K562 (cell line): ENCODE results near the gene GRAMD2B. TPM values are rescaled to one million over a fixed set of nuclear protein-coding genes. Genes with fewer than 3 reads are reported as not detected.

Source experiments
- ATAC-seq: fragments of 200-7000 bp; cut with Tn5 transposase; 3 replicates; pipeline ENCODE4 v1.9.1; 2020; ENCODE audit warnings: moderate library complexity
- BruUV-seq: library from RNA; stranded (reverse); fragments of 400-500 nt; replicated peaks from 2 replicates; lab custom pipeline; 2021; lab: Mats Ljungman, UMichigan
- CTCF ChIA-PET: fragments of 300-600 bp; formaldehyde crosslinking; extraction: SDS; loops from one replicate; lab custom pipeline; 2021; ENCODE audit warnings: low intra/inter-chr PET ratio; lab: Yijun Ruan, JAX
- POLR2A ChIA-PET: fragments of 300-600, 350-650 bp; sonication (Branson Sonifier 250); formaldehyde crosslinking; extraction: SDS; loops from one replicate; lab custom pipeline; 2021; ENCODE audit warnings: antibody characterized with exemption, inconsistent platforms; lab: Yijun Ruan, JAX
- DNase-seq, 4 experiments: peaks; one replicate each; pipeline versions ENCODE4 v3.0.0 to v3.0.0-alpha.2; 2011 to 2018; ENCODE audit warnings: low spot score in 3 of 4, mixed read lengths in 3 of 4; ENCODE audit errors: extremely low read depth in 1 of 4
- FAIRE-seq: peaks from 2 replicates; lab custom pipeline; 2011; peaks lifted over from hg19 to GRCh38; lab: Jason Lieb, UNC
- H2AFZ ChIP-seq: 2 replicates; pipeline ENCODE4 v1.6.0; 2011; ENCODE audit warnings: low read depth, low read length, control low read depth, inconsistent platforms
- H3K27ac ChIP-seq: fragments of 200-600 bp; 3 replicates; pipeline ENCODE4 v1.8.0; 2011; ENCODE audit warnings: low read depth, mild to moderate bottlenecking, control low read depth, inconsistent platforms, low read length, moderate library complexity, mixed read lengths; ENCODE audit errors: extremely low read depth
- H3K27me3 ChIP-seq, 2 experiments: fragments of 300-600 bp in 1 of 2; 2 replicates in 1 of 2; 3 replicates in 1 of 2; pipeline versions ENCODE4 v1.6.0 to v1.8.0; 2011; ENCODE audit warnings: inconsistent platforms in 2 of 2, low read length in 2 of 2, mild to moderate bottlenecking in 1 of 2, mixed read lengths in 1 of 2, moderate library complexity in 1 of 2; ENCODE audit not compliant: control insufficient read depth in 2 of 2, insufficient read depth in 2 of 2
- H3K36me3 ChIP-seq: fragments of 300-600 bp; 3 replicates; pipeline ENCODE4 v1.8.0; 2011; ENCODE audit warnings: mild to moderate bottlenecking, low read length, inconsistent platforms; ENCODE audit not compliant: control insufficient read depth, insufficient read depth
- H3K4me1 ChIP-seq, 2 experiments: fragments of 200-600 bp in 1 of 2; replicated peaks in 1 of 2; 2 replicates in 1 of 2; 3 replicates in 1 of 2; pipeline versions ENCODE4 v1.5.1 to v1.8.0; 2011; ENCODE audit warnings: inconsistent platforms in 2 of 2, low read length in 2 of 2, mild to moderate bottlenecking in 1 of 2, mixed read lengths in 1 of 2, moderate library complexity in 1 of 2; ENCODE audit not compliant: control insufficient read depth in 2 of 2, insufficient read depth in 2 of 2
- H3K4me2 ChIP-seq: 2 replicates; pipeline ENCODE4 v1.6.1; 2011; ENCODE audit warnings: low read length, control low read depth, inconsistent platforms, mixed read lengths; ENCODE audit not compliant: insufficient read depth
- H3K4me3 ChIP-seq: fragments of 200-600 bp; sonication (generic), shearing (Covaris generic); 2 replicates; pipeline ENCODE4 v1.5.1; 2016; ENCODE audit warnings: control low read depth, inconsistent platforms
- H3K79me2 ChIP-seq: fragments of 200-600 bp; 3 replicates; pipeline ENCODE4 v1.8.0; 2011; ENCODE audit warnings: low read length, inconsistent platforms; ENCODE audit not compliant: control insufficient read depth, insufficient read depth
- H3K9ac ChIP-seq, 2 experiments: 2 replicates each; pipeline versions ENCODE4 v1.6.0 to v1.6.1; 2011; ENCODE audit warnings: low read depth in 2 of 2, low read length in 2 of 2, control low read depth in 1 of 2, inconsistent platforms in 1 of 2, mild to moderate bottlenecking in 1 of 2, mixed read lengths in 1 of 2; ENCODE audit not compliant: insufficient read depth in 1 of 2
- H3K9me1 ChIP-seq: one replicate; pipeline ENCODE4 v1.6.0; 2011; ENCODE audit warnings: inconsistent platforms, mild to moderate bottlenecking, low read length, moderate library complexity; ENCODE audit not compliant: control insufficient read depth, insufficient read depth
- H3K9me3 ChIP-seq: replicated peaks from 2 replicates; pipeline ENCODE4 v1.5.1; 2011; ENCODE audit warnings: low read depth, low read length, inconsistent platforms; ENCODE audit not compliant: control insufficient read depth, insufficient read depth
- H4K20me1 ChIP-seq: replicated peaks from 2 replicates; pipeline ENCODE4 v1.6.1; 2011; ENCODE audit warnings: low read length, inconsistent platforms, mixed read lengths; ENCODE audit not compliant: control insufficient read depth, insufficient read depth
- CREB3 ChIP-seq: fragments of 450-650 bp; conservative IDR thresholded peaks from 2 replicates; pipeline ENCODE4 v1.6.1; 2016; ENCODE audit warnings: missing genetic modification characterization, low read depth, mild to moderate bottlenecking, missing compliant biosample characterization, moderate library complexity
- JUN ChIP-seq, 2 experiments: sonication (generic) in 1 of 2; formaldehyde crosslinking in 1 of 2; IDR thresholded peaks; 2 replicates each; pipeline versions ENCODE4 v1.6.1 to v1.8.0; 2012 to 2022; ENCODE audit warnings: borderline replicate concordance in 2 of 2, mild to moderate bottlenecking in 2 of 2, improper control_type of control experiment in 1 of 2, low read depth in 1 of 2, low read length in 1 of 2, missing genetic modification reagents in 1 of 2
- SMAD3 ChIP-seq: fragments of 450-650 bp; formaldehyde crosslinking; conservative IDR thresholded peaks from 2 replicates; pipeline ENCODE4 v1.4.0; 2020; ENCODE audit warnings: mild to moderate bottlenecking
- TRIM25 ChIP-seq: fragments of 450-650 bp; IDR thresholded peaks from 2 replicates; pipeline ENCODE4 v1.7.0; 2016; ENCODE audit warnings: borderline replicate concordance
- ZFP1 ChIP-seq: fragments of 450-650 bp; formaldehyde crosslinking; IDR thresholded peaks from 2 replicates; pipeline ENCODE4 v1.4.0; 2020; ENCODE audit warnings: mild to moderate bottlenecking, mixed read lengths
- ZNF436 ChIP-seq: fragments of 250-450, 450-650 bp; sonication (Bioruptor Pico); formaldehyde crosslinking; IDR thresholded peaks from 2 replicates; pipeline ENCODE4 v1.7.0; 2020; ENCODE audit warnings: mild to moderate bottlenecking
- ZNF57 ChIP-seq: fragments of 450-650 bp; formaldehyde crosslinking; IDR thresholded peaks from 2 replicates; pipeline ENCODE4 v1.4.0; 2020; ENCODE audit warnings: mild to moderate bottlenecking, moderate library complexity
- ZNF609 ChIP-seq: sonication (generic); formaldehyde crosslinking; IDR thresholded peaks from 2 replicates; pipeline ENCODE4 v1.8.1; 2023; ENCODE audit warnings: missing genetic modification reagents, mild to moderate bottlenecking, borderline replicate concordance
- ZNF695 ChIP-seq: fragments of 450-650 bp; formaldehyde crosslinking; IDR thresholded peaks from 2 replicates; pipeline ENCODE4 v1.4.0; 2020; ENCODE audit warnings: mild to moderate bottlenecking, moderate library complexity
- ZSCAN32 ChIP-seq: fragments of 450-650 bp; formaldehyde crosslinking; IDR thresholded peaks from 2 replicates; pipeline ENCODE4 v1.4.0; 2020; ENCODE audit warnings: mild to moderate bottlenecking, moderate library complexity
- WGBS: fragments of 100-300 bp; shearing (Covaris generic); methylation state at CpG from one replicate; pipeline ENCODE4 v1.1.6; 2016; ENCODE audit warnings: low coverage, mixed read lengths; ENCODE audit not compliant: insufficient coverage; ENCODE audit errors: missing lambda C conversion rate; 5-methylcytosine and 5-hydroxymethylcytosine counted together
- in situ Hi-C: fragments of 300-500 bp; cut with MboI; formaldehyde crosslinking; loops from 4 replicates; pipeline ENCODE4 v1.15.0; 2018; ENCODE audit warnings: inconsistent platforms, mixed read lengths
- intact Hi-C: fragments of 100-400 bp; cut with micrococcal nuclease; formaldehyde crosslinking; loops from 2 replicates; pipeline ENCODE4 v1.14.2; 2022
- polyA plus RNA-seq, 8 experiments: library from polyadenylated mRNA; depleted of rRNA in 4 of 8; stranded (reverse) in 5 of 8; unstranded in 3 of 8; fragments of >200 nt; fragmentation: Nextera tagmentation in 2 of 8; fragmentation: Illumina TruSeq in 1 of 8; extraction: Ambion mirVana in 2 of 8; extraction: Trizol in 1 of 8; gene quantifications; 2 replicates each; pipeline versions ENCODE4 v1.2.1 to v1.2.3, GENCODE V29; 2011 to 2014; ENCODE audit warnings: inconsistent platforms in 1 of 8, missing spikeins in 1 of 8
- total RNA-seq, 7 experiments: library from RNA; depleted of rRNA in 6 of 7; stranded (reverse); fragments of >200 nt in 6 of 7; fragmentation: Illumina TruSeq in 2 of 7; extraction: Trizol in 2 of 7; gene quantifications; 2 replicates each; pipeline versions ENCODE4 v1.2.1 to v1.2.3, GENCODE V29; 2011 to 2021; ENCODE audit warnings: low replicate concordance in 1 of 7

GRAMD2B gene
- total and polyA plus RNA-seq, 9 of the 15 experiments (the other 6 are each of a cell fraction or from before 2014, with no cell fraction given) = 0.32 to 4.2 (median 1.4) TPM

- intact Hi-C loops (no loop called here), in situ Hi-C loops (no loop called here)
- Histone ChIP-seq H3K9me3 (no peaks in the 10 kb centered on the region), H3K79me2 (no peaks in the 10 kb centered on the region), H3K4me2 (no peak overlapping the region), H3K4me1 (no peaks in the 10 kb centered on the region; a peak in 1 of 5 replicates), H4K20me1 (no peaks in the 10 kb centered on the region), H3K4me3 (no peak overlapping the region), H3K27me3 (no peaks in the 10 kb centered on the region; a peak in 1 of 5 replicates), H2AFZ (no peak overlapping the region), H3K9ac (no peak overlapping the region), H3K27ac (no peak overlapping the region), H3K9me1 (peaks cover 3% of the 10 kb centered on the region), H3K36me3 (no peaks in the 10 kb centered on the region)
- no TSS peak for BruUV-seq
- ATAC-seq (no peak), FAIRE-seq (no peak), DNase-seq (no peak)
- POLR2A ChIA-PET = interaction anchor here (0.8 to 1.1 kb wide), 3 partner anchors 10 to 51 kb away, joined by 3 read pairs; no protein-coding TSS in a partner anchor
- CTCF ChIA-PET = no interaction called here
- WGBS = 7% methylated on average over 3 of the region's 3 CpGs
- TF ChIP-seq ZFP1 (CRISPR knock-in tag) (no peak), JUN (IDR thresholded peaks at IDR 0.05; ENCODE audit: borderline replicate concordance, low read depth, low read length) (no peak), JUN (CRISPR knock-in tag; IDR thresholded peaks at IDR 0.05; ENCODE audit: borderline replicate concordance) (no peak), ZNF436 (CRISPR knock-in tag) (no peak), SMAD3 (CRISPR knock-in tag) (no peak), ZNF695 (no peak), CREB3 (tag) (no peak), ZNF609 (CRISPR knock-in tag) (no peak), ZNF57 (no peak), ZSCAN32 (no peak), TRIM25 (no peak)
Measured at GRCh38 chr5:126471875-126472537, 48.8 kb downstream of the GRAMD2B start.
